GM12872 (cell line): ENCODE data around the gene CTIF.

Experiments used
- CTCF ChIP-seq: IDR thresholded peaks from 3 replicates; pipeline ENCODE4 v1.5.1; 2011; ENCODE audit warnings: low read depth, mild to moderate bottlenecking, low read length, moderate library complexity; ENCODE audit not compliant: insufficient read depth

Gene CTIF

GRCh38 chr18:48566589-48566988 lies 27.8 kb downstream of the CTIF start:
- no peak for TF ChIP-seq CTCF

- no peak for TF ChIP-seq CTCF
These were observed 28.6 kb downstream of the CTIF start for GRCh38 chr18:48567388-48567787.

- no peak for TF ChIP-seq CTCF
These were observed 30.5 kb downstream of the CTIF start for GRCh38 chr18:48569139-48569914.

- no peak for TF ChIP-seq CTCF
These were observed 31.1 kb downstream of the CTIF start for GRCh38 chr18:48569915-48570264.

GRCh38 chr18:48570313-48570712 lies 31.5 kb downstream of the CTIF start:
- TF ChIP-seq CTCF: no peak

GRCh38 chr18:48571639-48572384 lies 33.0 kb downstream of the CTIF start:
- TF ChIP-seq CTCF: no peak

- TF ChIP-seq CTCF: no peak
These were observed 33.7 kb downstream of the CTIF start for GRCh38 chr18:48572402-48573126.
